Fibroblast of upper back skin (primary cell): ENCODE measurements around the gene TMEM53.

ENCODE experiments used
- DNase-seq: peaks from one replicate; pipeline ENCODE4 v3.0.0-alpha.2; 2013

The TMEM53 gene

GRCh38 chr1:44625348-44625747, 48.9 kb downstream of the TMEM53 start:
- DNase-seq = no peak

GRCh38 chr1:44624268-44624901, 49.9 kb downstream of the TMEM53 start:
- DNase-seq = no peak

GRCh38 chr1:44621841-44622286, 52.4 kb downstream of the TMEM53 start:
- DNase-seq = peak; percentile 86

- DNase-seq = no peak
Observed at GRCh38 chr1:44620072-44620471, 54.2 kb downstream of the TMEM53 start.

GRCh38 chr1:44619261-44619900, 54.9 kb downstream of the TMEM53 start:
- peak; percentile 88 for DNase-seq

- no peak for DNase-seq
Observed at GRCh38 chr1:44617703-44618029, 56.6 kb downstream of the TMEM53 start.

- peak; percentile 48 for DNase-seq
Observed at GRCh38 chr1:44616991-44617702, 57.1 kb downstream of the TMEM53 start.

- no peak for DNase-seq
Observed at GRCh38 chr1:44616284-44616990, 57.8 kb downstream of the TMEM53 start.

- no peak for DNase-seq
Observed at GRCh38 chr1:44613941-44614340, 60.3 kb downstream of the TMEM53 start.

- DNase-seq = no peak
Observed at GRCh38 chr1:44611866-44612265, 62.4 kb downstream of the TMEM53 start.

GRCh38 chr1:44611419-44611818, 62.9 kb downstream of the TMEM53 start:
- no peak for DNase-seq

GRCh38 chr1:44610527-44611148, 63.6 kb downstream of the TMEM53 start:
- DNase-seq = no peak

GRCh38 chr1:44609768-44610526, 64.3 kb downstream of the TMEM53 start:
- no peak for DNase-seq

GRCh38 chr1:44609412-44609767, 64.9 kb downstream of the TMEM53 start:
- peak; percentile 45 for DNase-seq

GRCh38 chr1:44608141-44608540, 66.1 kb downstream of the TMEM53 start:
- DNase-seq = no peak

- DNase-seq = no peak
Observed at GRCh38 chr1:44606701-44607281, 67.5 kb downstream of the TMEM53 start.

GRCh38 chr1:44605914-44606615, 68.2 kb downstream of the TMEM53 start:
- DNase-seq = peak; percentile 82

- DNase-seq = no peak
Observed at GRCh38 chr1:44604157-44604955, 69.9 kb downstream of the TMEM53 start.

- no peak for DNase-seq
Observed at GRCh38 chr1:44603718-44604117, 70.6 kb downstream of the TMEM53 start.
